IPS DF 6.9 (cell line): ENCODE data around the gene PHAF1.
"Not testable (repeated sequence)": the region's sequence is repeated elsewhere in the genome, so short reads cannot be mapped to it uniquely, and the experiment has no call there.

Experiments used
- DNase-seq: peaks from one replicate; pipeline ENCODE4 v3.0.0-alpha.2; 2013; ENCODE audit warnings: low read depth, low spot score
- H3K27ac ChIP-seq: one replicate; pipeline ENCODE4 v1.5.1; 2013; ENCODE audit warnings: low read length, control low read depth
- H3K27me3 ChIP-seq: 2 replicates; pipeline ENCODE4 v1.6.1; 2013; ENCODE audit warnings: mild to moderate bottlenecking, low read length; ENCODE audit not compliant: control insufficient read depth, insufficient read depth
- H3K36me3 ChIP-seq: 2 replicates; pipeline ENCODE4 v1.6.1; 2013; ENCODE audit warnings: low read length; ENCODE audit not compliant: control insufficient read depth, insufficient read depth
- H3K4me1 ChIP-seq: 2 replicates; pipeline ENCODE4 v1.6.1; 2013; ENCODE audit warnings: low read length; ENCODE audit not compliant: control insufficient read depth, insufficient read depth
- H3K4me3 ChIP-seq: 2 replicates; pipeline ENCODE4 v1.5.1; 2013; ENCODE audit warnings: mild to moderate bottlenecking, low read length
- H3K9me3 ChIP-seq: 2 replicates; pipeline ENCODE4 v1.6.1; 2013; ENCODE audit warnings: low read length, inconsistent platforms; ENCODE audit not compliant: control insufficient read depth, insufficient read depth
- WGBS: extraction: QIAGEN DNeasy Blood & Tissue Kit; methylation state at CpG from one replicate; pipeline ENCODE4 v1.1.7; 2013; ENCODE audit warnings: mixed read lengths, missing lambda C conversion rate; ENCODE audit not compliant: insufficient read length, insufficient coverage; 5-methylcytosine and 5-hydroxymethylcytosine counted together

The PHAF1 gene

DNA sequence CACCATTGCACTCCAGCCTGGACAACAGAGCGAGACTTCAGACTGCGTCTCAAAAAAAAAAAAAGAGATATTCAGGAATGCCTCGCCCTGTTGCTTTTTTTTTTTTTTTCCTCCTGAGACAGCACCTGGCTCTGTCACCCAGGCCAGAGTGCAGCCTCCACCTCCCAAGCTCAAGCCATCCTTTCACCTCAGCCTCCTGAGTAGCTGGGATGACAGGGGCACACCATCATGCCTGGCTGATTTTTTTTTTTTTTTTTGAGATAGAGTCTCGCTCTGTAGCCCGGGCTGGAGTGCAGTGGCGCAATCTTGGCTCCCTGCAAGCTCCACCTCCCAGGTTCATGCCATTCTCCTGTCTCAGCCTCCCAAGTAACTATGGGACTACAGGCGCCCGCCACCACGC lies 8.0 kb downstream of the PHAF1 start:
- Histone ChIP-seq H3K27ac (no peak overlapping the region), H3K36me3 (no peaks in the 10 kb centered on the region), H3K4me3 (no peak overlapping the region), H3K9me3 (no peaks in the 10 kb centered on the region), H3K4me1 (no peaks in the 10 kb centered on the region), H3K27me3 (no peaks in the 10 kb centered on the region)
- no peak for DNase-seq
- no CpG with 5 or more reads among the region's 9 CpGs for WGBS

DNA sequence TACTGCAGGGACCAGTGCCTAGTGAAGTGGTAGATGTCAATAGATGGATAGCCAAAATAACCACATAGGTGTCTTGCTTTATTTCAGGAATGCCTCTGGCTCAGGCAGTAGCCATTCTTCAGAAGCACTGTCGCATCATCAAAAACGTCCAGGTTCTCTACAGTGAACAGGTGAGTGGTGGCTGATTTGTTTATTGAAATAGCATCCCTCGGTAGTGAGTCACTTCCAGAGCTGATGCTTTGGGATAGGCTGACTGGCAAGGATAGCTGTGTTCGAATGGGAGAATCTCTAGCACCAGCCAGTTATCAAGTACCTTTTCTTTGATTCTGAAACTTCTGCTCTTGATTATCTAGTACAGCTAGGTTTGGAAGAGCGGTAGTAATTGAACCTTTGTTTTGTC lies 10.3 kb downstream of the PHAF1 start:
- no peaks in the 10 kb centered on the region for H3K9me3 ChIP-seq
- no peaks in the 10 kb centered on the region for H3K4me1 ChIP-seq
- no peaks in the 10 kb centered on the region for H3K27me3 ChIP-seq
- WGBS: no CpG with 5 or more reads among the region's 5 CpGs
- no peak for DNase-seq
- H3K4me3 ChIP-seq: no peak overlapping the region
- no peak overlapping the region for H3K27ac ChIP-seq
- H3K36me3 ChIP-seq: no peaks in the 10 kb centered on the region

DNA sequence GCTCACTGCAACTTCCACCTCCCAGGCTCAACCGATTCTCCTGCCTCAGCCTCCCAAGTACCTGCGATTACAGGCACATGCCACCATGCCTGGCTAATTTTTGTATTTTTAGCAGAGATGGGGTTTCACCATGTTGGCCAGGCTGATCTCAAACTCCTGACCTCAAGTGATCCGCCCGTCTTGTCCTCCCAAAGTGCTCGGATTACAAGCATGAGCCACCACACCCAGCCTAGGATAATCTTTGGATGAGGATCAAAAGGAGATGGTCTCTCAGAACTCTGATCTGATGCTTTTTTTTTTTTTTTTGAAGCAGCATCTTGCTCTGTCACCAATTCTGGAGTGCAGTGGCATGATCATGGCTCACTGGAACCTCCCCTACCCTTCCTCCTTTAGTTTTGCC lies 13.1 kb downstream of the PHAF1 start:
- not testable (repeated sequence) for H3K27ac ChIP-seq, H3K36me3 ChIP-seq, DNase-seq, H3K27me3 ChIP-seq, H3K4me3 ChIP-seq, H3K4me1 ChIP-seq, H3K9me3 ChIP-seq
- WGBS: no CpG with 5 or more reads among the region's 5 CpGs

DNA sequence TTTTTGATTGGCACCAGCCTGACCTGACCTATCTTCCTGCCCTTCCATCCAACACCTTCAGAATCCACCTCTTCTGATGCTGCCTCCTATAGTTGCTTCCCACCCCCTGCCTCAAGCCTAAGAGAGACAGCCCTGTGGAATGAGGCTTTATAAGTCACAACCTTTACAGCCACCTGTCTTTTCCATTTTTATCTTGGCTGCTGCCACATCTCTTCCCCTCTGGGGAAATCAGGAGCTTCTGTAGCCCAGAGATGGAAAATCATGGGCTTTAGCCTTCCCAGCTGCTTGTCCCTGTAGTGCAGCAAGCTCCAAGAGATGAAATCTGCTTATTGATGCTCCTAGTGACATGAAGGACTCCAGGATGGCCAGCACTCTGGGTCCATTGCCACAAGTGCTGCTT lies 18.7 kb downstream of the PHAF1 start:
- no peak overlapping the region for H3K27ac ChIP-seq
- no peak for DNase-seq
- H3K36me3 ChIP-seq: peaks cover 6% of the 10 kb centered on the region; the same call in 1 of the 2 replicates
- no peaks in the 10 kb centered on the region for H3K4me1 ChIP-seq
- no peak overlapping the region for H3K4me3 ChIP-seq
- no peaks in the 10 kb centered on the region for H3K27me3 ChIP-seq
- H3K9me3 ChIP-seq: no peaks in the 10 kb centered on the region

DNA sequence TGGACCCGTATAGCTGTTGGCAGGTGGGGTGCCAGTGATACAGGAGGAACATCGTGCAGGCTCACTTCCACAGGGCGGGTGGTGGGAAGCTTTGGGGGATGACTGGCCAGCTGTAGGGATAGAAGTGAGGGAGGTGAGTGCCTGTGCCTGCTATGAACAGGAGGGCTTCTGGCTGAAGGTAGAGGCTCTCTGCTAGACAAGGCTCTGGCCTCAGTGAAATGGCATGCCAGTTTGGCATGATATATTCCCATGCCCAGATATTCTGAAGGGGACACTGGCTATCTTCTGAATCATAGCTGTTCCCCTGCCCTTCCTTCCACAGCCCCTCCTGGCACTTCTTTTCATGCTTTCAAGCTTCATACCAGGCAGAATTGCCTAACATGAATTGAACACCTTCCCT lies 19.1 kb downstream of the PHAF1 start:
- Histone ChIP-seq H3K9me3 (no peaks in the 10 kb centered on the region), H3K27ac (no peak overlapping the region), H3K27me3 (no peaks in the 10 kb centered on the region), H3K36me3 (peaks cover 7% of the 10 kb centered on the region; the same call in 1 of the 2 replicates), H3K4me3 (no peak overlapping the region), H3K4me1 (no peaks in the 10 kb centered on the region)
- DNase-seq: no peak
- no CpG with 5 or more reads among the region's 3 CpGs for WGBS

DNA sequence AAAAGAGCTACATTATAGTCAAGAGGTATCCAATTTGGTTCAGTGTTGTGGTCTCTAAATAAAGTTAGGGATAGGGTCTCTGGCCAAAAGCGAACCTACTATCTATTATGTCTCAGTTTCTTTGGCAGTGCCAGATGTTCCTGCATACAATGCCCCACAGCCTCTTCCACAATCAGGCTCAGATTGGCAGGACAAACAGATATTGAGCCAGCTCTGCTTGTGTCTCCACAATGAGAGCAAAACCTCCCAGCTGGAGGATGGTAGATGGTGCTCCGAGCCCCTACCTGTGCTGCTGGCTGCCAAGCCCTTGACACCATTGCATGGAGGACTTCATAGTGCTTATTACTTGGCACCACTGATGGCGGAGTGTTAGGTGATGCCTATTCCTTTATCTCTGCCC lies 19.7 kb downstream of the PHAF1 start:
- no CpG with 5 or more reads among the region's 3 CpGs for WGBS
- Histone ChIP-seq H3K9me3 (no peaks in the 10 kb centered on the region), H3K36me3 (peaks cover 9% of the 10 kb centered on the region; the same call in 1 of the 2 replicates), H3K27ac (no peak overlapping the region), H3K4me3 (no peak overlapping the region), H3K27me3 (no peaks in the 10 kb centered on the region), H3K4me1 (no peaks in the 10 kb centered on the region)
- DNase-seq: no peak

DNA sequence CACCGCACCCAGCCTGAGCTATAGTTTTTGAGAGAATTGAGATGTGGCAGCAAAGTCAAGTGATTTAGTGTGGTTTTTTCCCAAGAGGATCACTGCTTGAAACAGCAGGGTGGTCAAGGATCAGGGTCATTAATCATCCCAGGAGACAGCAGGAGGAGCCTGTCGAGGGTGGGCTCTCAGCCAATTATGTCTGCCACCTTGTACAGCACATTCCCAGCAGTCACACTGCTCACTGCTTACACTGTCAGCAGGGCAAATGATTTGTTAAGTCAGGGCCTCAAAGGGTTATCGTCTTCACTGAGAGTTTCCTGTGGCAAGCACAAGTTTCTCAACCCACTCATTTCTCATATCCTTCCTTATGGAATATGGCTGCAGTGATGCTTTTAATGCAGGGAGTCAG lies 27.9 kb downstream of the PHAF1 start:
- H3K36me3 ChIP-seq: peaks cover 23% of the 10 kb centered on the region; the same call in 1 of the 2 replicates

DNA sequence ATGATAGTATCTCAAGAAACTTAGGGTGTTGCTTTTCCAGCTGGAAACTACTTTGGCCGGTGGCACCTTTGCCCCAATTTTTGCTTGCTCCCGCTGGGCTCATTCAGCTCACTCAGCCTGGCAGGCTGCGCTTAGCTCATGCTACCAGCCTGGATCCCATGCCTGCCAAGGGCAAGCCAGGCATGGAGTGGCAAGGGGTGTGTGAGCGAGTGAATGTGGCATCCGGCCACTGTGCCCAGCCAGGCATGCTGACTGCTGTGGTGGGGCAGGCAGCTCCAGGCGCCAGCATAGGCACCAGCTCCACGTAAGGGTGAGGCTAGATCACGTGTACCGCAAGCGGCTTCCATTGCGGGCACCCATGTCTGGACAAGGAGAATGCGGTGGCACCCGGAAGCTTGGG lies 31.6 kb downstream of the PHAF1 start:
- Histone ChIP-seq H3K27me3 (no peaks in the 10 kb centered on the region), H3K9me3 (no peaks in the 10 kb centered on the region), H3K27ac (no peak overlapping the region), H3K4me3 (no peak overlapping the region), H3K36me3 (peaks cover 22% of the 10 kb centered on the region; the same call in 1 of the 2 replicates), H3K4me1 (no peaks in the 10 kb centered on the region)
- no CpG with 5 or more reads among the region's 13 CpGs for WGBS
- no peak for DNase-seq

More for the DNA sequence above, 27.9 kb downstream of the PHAF1 start:
- Histone ChIP-seq H3K9me3 (no peaks in the 10 kb centered on the region), H3K4me1 (no peaks in the 10 kb centered on the region), H3K27me3 (no peaks in the 10 kb centered on the region), H3K27ac (no peak overlapping the region), H3K4me3 (no peak overlapping the region)
- WGBS: no CpG with 5 or more reads among the region's 3 CpGs
- no peak for DNase-seq

DNA sequence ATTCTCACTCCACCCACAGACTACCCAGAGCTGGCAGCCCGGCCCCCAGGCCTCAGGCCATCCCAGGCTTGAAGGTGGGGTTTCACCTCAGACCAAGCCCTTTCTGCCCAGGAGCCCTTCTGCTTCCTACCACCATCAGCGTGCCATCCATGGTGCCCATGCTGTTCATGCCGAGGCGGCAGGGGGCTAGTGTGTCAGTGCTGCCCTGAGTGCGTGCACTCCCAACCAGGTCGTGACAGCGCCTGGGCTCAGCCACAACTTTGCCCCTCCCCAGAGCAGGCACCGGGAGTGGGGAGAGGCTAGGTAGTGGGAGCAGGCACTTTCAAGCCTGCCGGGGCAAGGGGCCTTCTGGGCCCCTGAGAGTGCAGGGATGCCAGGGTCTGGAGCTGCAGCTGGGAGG lies 32.6 kb downstream of the PHAF1 start:
- Histone ChIP-seq H3K4me1 (no peaks in the 10 kb centered on the region), H3K9me3 (no peaks in the 10 kb centered on the region), H3K27ac (no peak overlapping the region), H3K27me3 (no peaks in the 10 kb centered on the region), H3K4me3 (no peak overlapping the region), H3K36me3 (peaks cover 30% of the 10 kb centered on the region)
- no peak for DNase-seq
- no CpG with 5 or more reads among the region's 9 CpGs for WGBS

DNA sequence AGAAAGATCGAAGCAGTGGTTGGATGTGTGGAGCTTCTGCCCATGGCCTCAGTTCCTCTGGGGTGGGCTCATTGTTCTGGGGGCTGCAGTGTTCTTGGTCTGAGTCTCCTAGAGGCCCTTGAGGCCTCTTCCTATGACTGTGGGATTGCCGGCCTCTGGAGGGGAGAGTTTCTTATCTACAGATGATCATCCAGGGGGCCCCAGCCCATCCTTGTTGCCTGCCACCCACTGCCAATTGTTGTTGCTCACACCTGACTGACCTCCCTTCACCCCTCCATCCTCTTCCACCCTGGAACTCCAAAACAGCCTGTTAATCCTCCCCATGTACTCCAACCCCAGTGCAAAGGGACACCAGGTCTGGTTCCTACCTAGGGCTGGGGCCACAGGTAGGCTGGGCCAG lies 35.2 kb downstream of the PHAF1 start:
- H3K4me1 ChIP-seq: peaks cover 4% of the 10 kb centered on the region; the same call in 1 of the 2 replicates
- H3K27ac ChIP-seq: no peak overlapping the region
- no CpG with 5 or more reads among the region's 2 CpGs for WGBS
- H3K9me3 ChIP-seq: no peaks in the 10 kb centered on the region
- DNase-seq: no peak
- no peaks in the 10 kb centered on the region for H3K27me3 ChIP-seq
- H3K36me3 ChIP-seq: peaks cover 27% of the 10 kb centered on the region
- H3K4me3 ChIP-seq: no peak overlapping the region

DNA sequence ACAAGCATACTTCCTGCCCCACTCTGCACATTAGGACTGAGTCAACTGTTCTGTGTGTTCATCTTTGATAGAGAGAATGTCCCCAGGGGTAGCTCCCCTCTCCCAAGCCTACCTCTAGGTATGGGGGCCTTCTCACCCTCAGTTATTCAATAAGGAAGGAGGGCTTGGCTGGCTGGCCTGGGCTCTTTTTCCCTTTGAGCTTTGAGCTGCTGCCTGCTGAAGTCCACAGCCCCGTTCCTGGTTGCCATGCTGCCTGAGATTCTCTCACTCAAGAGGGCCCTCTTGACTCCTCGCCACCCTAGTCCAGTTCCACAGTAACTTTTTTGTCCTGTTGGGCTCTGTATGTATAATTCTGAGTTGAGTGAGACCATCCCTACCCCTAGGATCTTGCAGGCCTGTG lies 36.0 kb downstream of the PHAF1 start:
- no peak overlapping the region for H3K27ac ChIP-seq
- H3K4me3 ChIP-seq: no peak overlapping the region
- no CpG with 5 or more reads among the region's 2 CpGs for WGBS
- no peak for DNase-seq
- H3K27me3 ChIP-seq: no peaks in the 10 kb centered on the region
- H3K4me1 ChIP-seq: peaks cover 4% of the 10 kb centered on the region; the same call in 1 of the 2 replicates
- no peaks in the 10 kb centered on the region for H3K9me3 ChIP-seq
- peaks cover 23% of the 10 kb centered on the region for H3K36me3 ChIP-seq
